NCI-H82 (cell line): ENCODE measurements around the gene HOXA9.
A peak's percentile ranks its signal among the peaks of the same experiment; 100 is the strongest.

Source experiments
- DNase-seq: peaks from one replicate; lab custom pipeline; 2025; lab: John Stamatoyannopoulos, UW

Gene HOXA9

DNA sequence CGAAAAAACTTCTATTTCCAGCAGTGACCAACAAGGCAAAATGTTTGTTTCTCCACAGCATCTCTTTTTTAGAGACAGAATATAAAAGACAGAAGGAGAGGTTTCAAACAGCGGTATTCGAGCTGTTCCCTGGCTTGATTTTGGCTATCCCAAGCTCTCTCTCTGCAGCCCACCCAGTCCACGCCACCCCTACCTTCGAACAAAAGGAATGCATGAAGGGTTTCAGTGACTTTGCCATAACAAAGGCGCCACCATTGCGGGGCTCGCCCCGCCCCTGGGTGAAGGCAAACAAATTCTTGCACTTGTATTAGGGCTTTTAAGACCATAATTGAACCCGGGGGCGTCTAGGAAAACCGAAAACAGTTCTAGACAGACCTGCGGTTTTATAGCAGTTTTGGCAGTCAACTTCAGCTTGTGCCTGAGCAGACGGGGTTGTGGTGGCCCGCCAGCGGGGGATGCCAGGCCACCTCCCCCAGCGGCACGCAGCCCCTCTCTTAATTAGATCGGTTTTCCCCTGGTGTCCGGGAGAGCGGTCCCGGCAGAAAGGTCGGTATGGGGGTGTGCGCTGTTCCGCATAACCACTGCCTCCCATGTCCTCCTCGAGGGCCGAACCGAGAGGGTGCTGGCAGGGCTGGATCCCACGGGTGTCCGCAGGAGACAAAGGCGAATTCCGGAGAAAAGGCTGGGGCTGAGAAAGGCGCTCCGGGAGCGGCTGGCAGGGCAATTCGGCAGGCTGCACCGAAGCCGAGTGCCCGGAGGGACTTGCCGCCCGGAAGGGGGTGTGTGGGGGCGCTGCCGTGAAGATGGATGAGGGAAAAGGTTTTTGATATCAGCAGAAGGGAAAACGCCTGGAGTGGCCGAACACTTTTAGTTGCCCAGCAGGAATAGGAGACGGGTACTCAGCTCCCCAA lies 22.4 kb upstream of the HOXA9 start:
- DNase-seq = no peak

DNA sequence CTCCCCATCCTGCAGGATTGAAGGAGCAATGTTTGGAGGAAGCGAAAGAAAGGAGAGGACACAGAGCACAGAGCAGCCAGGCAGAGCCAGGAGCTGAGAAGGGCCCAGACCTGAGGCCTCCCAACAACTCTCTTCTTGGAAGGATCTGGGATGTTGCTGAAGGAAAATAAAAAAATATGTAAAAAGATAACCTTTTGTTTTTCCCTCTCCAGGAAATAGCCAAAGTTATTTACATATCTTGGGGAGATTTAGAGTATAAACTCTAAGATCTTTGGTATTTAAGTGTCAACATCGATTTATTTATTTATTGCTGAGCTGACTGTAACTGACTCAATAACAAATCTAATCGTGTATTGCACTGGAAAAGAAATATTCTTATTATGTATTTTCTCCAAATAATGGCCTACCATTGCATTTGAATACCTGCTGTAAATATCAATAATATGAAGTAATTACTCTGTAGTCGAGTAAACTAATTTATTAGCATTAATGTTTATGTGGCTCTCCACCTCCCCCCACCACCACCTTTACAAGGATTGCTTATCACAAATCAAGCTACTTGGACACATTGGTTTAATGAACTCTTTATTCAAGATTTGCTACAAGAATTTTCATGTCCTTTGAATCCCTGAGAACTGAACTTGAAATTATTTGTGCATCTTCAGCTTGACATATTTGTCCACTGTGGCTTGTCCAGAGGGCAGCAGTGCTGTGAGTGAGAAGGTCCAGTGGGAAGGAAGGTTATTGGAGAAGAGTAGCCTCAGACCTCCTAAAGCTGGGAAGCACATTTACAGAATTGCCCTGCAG lies 21.5 kb upstream of the HOXA9 start:
- no peak for DNase-seq

DNA sequence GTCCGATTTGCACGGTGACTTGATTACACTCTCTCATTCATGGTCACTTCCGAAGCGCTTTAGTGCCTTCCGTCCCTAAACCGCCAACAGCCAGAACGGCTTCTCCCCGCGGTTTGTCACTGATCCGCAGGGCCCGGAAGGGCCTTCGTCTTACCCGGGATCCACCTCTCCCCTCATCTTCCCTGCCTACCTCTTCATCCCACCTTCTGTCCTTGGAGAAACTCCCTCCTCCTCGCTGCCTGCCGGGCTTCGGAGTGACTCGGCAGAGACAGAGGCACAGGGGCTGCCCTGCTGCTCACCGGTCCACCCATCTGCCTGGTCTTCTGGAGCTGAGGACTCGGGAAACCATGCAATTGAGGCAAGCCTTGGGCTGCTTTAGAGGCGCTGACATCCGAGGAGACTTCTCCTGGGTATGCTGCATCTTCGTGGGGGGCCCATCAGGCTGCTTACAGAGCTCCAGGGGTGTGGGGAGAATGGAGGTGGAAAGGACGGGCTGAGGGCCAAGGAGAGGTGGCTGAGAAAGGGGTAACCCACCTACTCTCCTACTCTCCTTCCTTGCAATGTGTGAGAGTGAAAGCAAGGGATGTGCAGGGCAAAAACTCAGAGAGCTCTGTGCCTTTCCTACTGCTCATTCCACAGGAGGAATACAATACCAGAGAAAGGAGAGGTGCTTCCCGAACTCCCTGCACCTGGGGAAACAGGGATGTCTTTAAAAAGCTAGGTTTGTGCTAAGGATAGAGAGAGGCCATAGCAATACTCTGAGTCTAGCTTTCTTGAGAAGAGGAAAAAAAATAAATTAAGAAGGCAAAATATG lies 20.7 kb upstream of the HOXA9 start:
- peak; percentile 38 for DNase-seq

DNA sequence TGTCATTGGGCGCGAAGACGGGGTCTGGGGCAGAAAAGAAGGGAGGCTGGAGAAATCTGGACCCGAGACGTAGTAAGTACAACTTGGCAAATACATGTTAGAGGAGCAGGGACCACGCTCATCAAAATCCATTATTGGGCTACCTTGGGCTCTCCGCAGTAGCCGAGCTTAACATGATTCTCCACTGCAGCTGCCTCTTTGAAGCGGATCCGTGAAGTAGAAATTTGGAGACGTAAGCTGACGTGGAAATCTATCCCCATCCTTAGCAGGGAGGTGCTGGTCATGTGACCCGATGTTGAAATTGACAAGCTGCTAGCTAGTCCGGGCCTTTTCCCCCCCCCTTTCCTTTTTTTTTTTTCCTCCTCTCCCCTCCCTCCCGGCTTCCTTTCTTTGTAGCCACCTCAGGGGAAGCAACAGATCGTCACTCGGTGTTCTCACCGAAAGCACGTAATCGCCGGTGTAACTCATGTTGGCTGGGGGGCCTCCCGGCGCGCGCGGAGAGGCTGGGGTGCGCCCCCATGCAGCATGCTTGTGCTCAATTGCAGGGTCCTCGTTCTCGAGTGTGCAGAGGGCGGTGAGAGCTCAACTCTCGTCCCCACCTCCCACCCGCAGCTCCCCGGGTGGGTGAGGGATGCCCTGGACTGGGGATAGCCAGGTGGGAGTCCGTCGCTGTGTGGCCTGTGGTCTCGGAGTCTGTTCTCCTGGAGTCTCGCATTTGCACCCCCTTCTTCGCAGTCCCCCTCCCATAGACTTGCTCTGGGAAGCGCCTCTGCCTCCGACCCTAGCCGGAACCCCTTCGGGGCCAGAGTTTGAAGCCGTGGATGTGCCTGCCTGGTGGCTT lies 19.9 kb upstream of the HOXA9 start, which contains the start of gene HOXA11:
HOXA11 (minus strand) TSS at position 220 of the 841 bp plus-strand sequence; CDS start at position 132, 88 bp downstream.
- peak; percentile 71 for DNase-seq

DNA sequence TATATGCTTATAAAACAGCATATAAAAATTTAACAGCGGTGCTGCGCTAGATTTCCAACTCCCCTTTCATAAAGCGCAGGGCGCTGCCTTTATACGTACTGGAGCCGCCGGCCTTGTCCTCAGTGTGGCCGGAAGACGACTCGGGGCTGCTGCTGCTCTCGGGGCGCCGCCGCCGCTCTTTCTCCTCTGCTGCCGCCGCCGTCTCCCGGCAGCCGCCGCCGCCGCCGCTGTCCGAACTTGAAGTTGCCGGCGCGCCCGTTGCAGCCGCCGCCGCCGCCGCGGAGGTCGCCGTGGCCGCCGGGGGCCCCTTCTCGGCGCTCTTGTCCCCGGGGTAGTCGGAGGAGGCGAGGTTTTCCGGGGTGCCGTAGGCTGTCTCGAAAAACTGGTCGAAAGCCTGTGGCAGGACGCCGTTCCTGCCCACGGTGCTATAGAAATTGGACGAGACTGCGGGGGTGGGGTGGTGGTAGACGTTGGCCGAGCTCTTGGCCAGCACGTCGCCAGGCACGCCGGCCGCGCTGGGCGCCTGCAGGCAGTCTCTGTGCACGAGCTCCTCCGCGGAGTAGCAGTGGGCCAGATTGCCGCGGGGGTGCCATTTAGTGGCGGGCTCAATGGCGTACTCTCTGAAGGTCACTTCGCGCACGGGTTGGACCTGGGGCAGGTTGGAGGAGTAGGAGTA lies 19.1 kb upstream of the HOXA9 start:
- DNase-seq = peak; percentile 64

DNA sequence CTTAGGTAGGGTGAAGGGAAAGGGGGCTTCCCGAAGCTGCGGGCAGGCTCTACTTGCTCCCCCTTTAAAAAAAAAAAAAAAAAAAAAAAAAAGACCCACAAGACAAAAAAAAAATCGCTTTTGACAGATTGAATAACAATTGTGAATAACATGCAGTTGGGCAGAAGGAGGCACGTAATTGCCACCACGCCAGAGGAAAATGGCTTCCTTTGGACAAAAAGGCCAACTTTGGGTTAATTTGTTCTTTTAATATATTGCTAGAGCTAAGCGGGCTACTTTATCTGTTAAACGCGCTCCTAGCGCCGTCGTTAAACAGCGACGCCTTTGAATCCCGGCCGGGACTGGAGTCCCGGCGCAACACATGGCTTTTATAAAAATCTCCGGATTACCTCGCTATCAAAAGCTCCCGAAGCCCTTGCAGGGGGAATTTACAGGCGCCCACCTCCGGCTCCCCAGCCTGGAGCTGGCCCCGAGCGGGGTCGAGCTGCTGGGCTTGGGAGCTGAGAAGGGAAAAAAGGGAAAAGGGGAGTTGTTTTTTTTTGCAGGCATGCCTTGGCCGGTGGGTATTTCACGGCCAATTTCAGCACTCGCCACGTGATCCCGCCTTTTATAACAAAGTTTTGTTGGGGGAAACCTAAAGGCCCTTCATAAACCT lies 18.5 kb upstream of the HOXA9 start:
- peak; percentile 74 for DNase-seq

DNA sequence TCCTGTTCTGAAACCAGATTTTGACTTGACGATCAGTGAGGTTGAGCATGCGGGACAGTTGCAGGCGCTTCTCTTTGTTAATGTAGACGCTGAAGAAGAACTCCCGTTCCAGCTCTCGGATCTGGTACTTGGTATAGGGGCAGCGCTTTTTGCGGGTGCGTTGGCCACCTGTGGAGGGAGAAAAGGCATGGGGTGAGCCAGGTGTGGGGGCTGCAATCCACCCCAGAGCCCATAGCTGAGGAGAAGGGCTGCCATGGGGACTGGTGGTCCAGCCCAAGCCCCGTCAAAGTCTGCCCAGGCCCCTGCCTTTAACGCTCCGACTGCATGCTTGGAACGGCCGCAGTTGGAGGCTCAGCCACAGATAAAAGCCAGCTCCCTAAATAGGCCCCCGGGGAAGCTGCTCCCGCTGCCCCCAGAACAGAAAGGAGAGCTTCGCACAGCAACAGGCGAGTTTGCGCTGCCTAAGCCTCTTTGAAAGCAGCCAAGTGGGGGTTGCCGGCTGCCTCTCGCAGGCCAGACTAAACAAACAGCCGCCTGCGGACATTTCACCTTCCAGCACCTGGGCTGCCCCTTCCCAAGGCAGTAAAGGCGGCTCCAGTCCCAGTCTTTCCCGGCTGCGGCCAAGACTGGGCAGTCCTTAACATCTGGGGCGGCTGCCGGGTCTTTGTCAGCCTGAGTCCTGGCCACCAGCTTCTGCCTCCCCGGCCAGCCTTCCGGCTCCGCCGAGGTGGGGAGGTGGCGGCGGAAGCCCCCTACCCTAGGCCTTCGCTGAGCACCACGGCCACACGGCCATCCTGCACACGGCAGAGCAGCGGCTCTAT lies 17.7 kb upstream of the HOXA9 start:
- peak; percentile 71 for DNase-seq

DNA sequence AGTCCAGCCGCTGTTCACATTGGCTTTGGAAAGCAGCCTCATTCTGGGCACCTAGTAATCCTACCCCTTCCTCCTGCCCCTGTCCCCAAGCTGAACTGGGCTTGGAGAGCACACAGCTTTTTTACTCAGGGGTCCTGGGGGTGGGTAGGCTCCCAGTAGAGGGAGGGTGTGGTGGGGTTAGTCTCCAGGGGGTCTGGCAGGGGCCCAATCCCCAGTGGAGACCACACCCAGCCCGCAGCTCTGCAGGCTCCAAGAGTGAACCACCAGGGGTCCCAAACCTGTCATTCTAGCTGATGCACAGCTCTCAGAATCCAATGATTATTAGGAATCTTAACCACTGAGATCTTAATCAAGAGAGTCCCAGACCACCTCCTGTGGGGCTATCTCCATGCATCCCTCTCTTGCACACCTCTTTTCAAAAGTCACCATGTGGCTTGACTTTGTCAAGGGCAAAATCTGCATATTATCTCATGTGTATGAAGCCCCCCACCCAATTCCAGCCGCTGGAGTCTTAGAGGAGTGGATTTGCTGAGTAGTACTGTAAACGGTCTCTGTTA lies 17.0 kb upstream of the HOXA9 start:
- DNase-seq = no peak

DNA sequence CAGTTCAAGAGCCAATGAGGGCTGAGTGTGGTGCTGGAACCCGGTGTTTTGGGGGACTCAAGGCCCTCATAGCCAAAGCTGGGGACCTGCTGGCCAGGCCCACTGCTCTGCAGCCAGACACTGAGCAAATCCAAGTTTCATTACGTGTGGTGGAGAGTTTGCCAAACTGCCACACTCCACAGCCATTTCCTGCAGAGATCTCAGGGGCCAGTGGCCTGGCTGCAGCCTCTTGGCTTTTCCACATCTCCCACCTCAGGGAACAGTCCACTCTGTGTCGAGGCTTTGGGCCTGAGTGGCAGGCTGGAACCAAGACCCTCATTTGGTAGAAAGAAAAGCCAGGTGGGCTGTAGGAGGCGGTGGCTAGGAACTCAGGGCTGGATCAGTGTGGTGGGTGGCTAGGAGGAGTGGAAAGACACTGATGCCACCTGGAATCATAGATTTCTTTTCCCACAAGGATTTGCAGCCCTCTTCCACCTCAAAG lies 16.5 kb upstream of the HOXA9 start:
- no peak for DNase-seq

DNA sequence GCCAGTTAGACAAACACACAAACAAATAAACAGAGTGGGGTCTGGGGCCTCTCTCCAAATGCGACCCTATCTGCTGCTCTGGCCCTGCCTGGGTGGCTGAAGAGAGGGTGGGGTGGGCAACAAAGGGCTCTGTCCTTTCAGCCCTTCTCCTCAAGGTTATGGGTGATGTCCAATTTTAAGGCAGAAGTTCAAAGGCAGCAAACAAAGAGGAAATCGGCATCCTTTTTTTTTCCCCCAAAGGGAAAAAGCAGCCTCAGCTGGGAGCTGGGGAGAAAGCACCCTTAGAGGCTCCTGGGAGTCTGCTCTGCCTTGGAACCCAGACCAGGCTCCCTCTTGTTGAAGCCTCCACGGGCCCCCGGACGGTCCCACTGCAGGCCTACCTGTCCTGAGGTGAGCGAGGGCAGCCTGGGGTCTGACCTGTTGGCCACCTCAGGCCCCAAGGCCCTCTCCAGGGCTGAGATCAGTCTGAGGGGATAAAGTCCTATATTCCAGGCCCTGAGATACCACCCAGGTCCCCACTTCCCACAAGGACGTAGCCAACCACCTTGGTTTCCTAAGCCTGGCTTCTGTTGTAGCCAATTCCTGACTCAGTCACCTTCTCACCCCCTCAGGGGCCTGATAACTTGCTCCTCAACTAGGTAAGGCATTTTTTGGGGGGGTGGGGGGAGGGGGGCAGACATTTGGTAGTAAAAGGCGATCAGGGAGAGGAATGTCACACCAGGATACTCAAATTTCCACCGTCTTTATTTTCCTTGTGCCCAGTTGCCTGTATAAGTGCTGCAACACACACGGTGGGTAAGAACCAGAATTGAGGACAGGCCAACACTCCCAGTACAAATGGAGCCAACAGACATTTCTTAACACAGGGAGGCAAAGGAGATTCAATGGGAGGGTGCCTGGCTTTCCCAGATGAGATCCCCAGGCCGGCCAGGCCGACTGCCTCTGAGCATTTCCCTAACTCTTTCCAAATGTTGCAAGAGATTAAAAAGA lies 15.4 kb upstream of the HOXA9 start:
- DNase-seq = no peak

DNA sequence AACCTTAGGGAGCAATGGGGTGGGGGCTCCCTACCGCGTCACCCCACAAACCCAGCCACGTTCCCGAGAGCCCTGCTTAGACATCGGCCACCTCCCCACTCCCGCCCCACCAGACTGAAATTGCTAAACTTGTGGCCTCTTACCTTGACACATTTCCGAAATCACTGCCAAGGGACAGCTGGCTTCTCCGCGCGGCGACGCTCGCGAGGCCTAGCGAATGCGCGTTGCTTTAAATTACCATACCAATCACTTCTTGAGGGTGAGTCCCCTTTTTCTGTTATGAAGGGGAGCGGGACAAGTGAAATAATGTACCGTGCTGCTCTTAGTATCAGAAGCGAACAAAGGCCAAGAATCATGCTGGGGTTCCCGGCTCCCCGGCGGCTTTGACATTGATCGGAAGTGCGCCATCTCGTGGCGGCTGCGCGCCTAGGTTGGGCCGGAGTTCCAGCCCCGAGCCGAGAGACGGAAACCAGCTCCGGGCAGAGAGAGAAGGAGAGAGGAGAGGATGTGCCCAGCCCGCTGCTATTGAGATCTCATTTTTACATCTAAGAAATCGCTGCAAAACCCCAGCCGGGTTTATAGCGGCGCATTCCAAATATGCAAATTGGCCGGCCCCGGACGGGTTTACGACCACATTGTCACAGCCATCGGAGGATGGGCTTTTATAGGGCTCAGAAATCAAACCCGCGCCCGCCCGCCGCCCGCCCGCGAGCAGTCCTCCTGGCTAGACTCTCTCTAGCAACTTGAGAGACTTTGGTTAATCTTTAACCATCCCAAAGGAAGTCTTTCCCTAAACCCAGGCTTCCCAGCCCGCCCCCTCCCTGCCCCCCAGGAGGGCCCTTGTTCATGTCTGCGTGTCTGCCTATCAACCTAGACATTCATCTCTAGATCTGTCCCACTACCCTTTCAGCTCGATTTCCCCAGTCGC lies 14.4 kb upstream of the HOXA9 start:
- peak; percentile 70 for DNase-seq

DNA sequence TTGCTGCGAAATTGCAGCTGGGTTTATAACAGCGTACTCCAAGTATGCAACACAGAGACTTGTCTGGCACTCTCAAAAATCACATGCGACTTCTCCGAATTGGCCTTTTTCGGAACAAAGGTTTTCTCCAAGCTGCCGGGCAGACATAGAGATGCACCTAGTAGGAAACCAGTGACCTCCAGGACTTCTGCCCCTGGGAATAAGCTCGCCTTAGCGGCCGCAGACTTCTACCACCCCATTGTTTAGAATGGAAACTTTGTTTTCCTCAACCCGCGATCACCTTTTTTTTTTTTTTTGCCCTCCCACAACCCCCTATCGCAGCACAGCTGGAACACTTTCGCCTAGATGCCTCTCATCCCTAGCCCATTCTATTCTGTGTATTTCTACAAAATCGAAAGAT lies 13.7 kb upstream of the HOXA9 start:
- no peak for DNase-seq

DNA sequence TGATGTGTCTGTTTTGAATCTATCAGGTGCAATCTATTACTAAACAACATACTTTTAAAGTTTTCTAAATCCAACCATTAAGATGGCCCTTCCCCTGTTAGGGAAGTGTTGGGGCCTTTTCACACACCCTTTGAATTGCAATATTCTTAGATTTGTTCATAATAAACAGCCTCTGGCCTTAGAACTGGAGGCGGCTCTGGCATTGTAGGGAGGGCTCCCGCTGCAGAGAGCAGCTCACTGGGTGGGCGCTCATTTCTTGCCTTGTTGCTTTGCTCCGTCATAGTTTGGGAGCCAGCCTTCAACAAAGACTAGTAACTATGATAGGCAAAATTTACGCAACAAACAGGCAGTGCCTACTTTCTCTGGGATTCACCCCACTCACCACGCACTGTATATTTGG lies 13.0 kb upstream of the HOXA9 start:
- DNase-seq = no peak

DNA sequence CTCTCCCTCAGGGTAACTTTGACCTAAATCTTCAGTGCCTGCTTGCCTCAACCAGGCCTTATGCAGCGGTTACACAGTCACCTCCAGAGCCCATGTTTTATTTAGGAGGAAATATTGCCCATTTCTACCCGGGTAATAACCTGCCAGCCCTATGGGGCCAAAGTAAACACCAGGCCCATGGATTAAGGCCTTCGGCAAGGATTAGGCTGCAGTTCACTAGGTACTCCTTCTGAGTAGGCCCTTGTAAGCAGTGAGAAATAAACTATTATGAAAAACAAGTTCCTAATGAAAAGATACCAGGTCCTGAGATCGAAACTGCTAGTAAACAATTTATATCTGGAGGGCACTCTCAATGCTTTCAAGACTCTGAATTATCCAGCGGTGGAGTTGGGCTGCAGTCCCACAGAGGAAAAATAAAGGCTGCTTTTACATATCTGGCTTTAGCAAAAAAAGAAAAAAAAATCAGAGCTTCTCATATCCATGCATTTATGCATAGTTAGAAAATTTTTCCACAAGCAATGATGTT lies 12.5 kb upstream of the HOXA9 start:
- peak; percentile 66 for DNase-seq

DNA sequence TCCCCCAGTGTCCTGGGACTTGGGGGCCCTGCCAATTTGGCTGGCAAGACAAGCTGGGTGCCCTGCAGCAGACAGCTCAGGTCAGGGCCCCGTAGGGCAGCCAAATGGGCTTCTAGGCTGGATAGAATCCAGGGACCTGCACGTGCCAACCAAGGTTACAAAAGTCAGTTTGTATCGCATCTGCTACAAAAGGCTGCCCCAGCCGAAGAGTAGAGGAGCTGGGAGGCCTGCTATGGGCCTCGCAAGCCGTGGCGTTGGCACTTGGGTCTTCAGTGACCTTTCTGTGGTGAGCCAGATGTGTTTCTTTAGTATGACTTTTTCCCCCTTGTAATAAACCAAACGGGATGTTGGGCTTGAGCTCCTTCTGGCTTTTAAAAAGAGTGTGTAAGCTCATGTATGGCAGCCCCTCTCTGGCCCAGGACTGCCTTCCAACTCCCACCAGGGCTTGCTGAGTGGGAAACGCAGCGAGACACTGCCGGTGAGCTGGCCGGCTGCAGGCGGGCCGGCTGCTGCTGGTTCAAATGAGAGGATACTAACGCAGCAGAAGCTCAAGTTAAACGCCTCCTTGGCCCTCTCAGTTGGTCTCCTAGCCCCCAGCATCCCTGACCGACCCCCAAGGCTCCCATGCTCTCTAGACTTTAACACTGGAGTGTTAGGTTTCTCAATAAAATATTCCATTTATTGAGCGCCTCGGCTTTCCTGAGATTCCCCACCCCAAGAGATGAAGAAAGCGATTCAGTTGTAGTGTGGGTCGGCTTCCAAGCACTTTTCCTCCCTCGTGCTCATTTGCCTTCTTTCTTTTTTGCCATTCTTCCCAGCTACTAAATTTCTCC lies 11.8 kb upstream of the HOXA9 start:
- DNase-seq = no peak
